ENCODE measurements around the gene UGT1A9.

DNA sequence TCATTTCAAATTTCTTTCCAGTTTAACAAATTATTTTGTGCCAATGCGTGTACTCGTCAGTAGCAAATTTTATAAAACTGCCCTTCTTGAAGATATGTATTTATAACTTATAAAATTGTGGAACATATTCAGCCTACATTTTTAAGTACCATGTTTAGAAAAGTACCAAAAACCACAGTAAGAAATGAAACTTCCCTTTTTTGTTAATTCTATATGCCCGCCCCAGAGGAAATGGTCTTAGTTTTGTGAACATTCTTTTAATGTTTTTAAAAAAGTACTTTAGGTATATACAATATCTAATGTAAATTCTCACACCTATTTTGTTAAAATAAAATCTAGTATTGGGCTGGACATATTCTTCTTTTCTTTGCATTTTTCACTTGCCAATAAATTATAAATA, 1.2 kb downstream of the UGT1A9 start:
- TF ChIP-seq, protein P1, sequence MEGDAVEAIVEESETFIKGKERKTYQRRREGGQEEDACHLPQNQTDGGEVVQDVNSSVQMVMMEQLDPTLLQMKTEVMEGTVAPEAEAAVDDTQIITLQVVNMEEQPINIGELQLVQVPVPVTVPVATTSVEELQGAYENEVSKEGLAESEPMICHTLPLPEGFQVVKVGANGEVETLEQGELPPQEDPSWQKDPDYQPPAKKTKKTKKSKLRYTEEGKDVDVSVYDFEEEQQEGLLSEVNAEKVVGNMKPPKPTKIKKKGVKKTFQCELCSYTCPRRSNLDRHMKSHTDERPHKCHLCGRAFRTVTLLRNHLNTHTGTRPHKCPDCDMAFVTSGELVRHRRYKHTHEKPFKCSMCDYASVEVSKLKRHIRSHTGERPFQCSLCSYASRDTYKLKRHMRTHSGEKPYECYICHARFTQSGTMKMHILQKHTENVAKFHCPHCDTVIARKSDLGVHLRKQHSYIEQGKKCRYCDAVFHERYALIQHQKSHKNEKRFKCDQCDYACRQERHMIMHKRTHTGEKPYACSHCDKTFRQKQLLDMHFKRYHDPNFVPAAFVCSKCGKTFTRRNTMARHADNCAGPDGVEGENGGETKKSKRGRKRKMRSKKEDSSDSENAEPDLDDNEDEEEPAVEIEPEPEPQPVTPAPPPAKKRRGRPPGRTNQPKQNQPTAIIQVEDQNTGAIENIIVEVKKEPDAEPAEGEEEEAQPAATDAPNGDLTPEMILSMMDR (IDR thresholded peaks at IDR 0.05), result no peak
- no peak for TF ChIP-seq POLR2A (IDR thresholded peaks at IDR 0.05)
- TF ChIP-seq POLR2AphosphoS5 (IDR thresholded peaks at IDR 0.05), result no peak
